Measurements from ENCODE around the gene B3GAT3.
A peak's percentile ranks its signal among the peaks of the same experiment; 100 is the strongest.
"Not testable (repeated sequence)": the region's sequence is repeated elsewhere in the genome, so short reads cannot be mapped to it uniquely, and the experiment has no call there.

B3GAT3 gene

GRCh38 chr11:62577046-62577714, 44.6 kb downstream of the B3GAT3 start:
- no peak for DNase-seq

GRCh38 chr11:62575837-62576236, 45.9 kb downstream of the B3GAT3 start:
- DNase-seq = no peak

GRCh38 chr11:62575156-62575555, 46.6 kb downstream of the B3GAT3 start:
- DNase-seq = no peak

GRCh38 chr11:62574363-62575071, 47.3 kb downstream of the B3GAT3 start:
- peak; percentile 28 for DNase-seq

GRCh38 chr11:62573592-62574362, 48.0 kb downstream of the B3GAT3 start, which contains the start of gene EEF1G:
Gene EEF1G (minus strand): TSS chr11:62573891. CDS start chr11:62573842, 49 bp downstream.
- peak; percentile 100 for DNase-seq

GRCh38 chr11:62573006-62573591, 48.7 kb downstream of the B3GAT3 start:
- DNase-seq = no peak

- no peak for DNase-seq
Measured at GRCh38 chr11:62572431-62572830, 49.4 kb downstream of the B3GAT3 start.

GRCh38 chr11:62571493-62571892, 50.3 kb downstream of the B3GAT3 start:
- not testable (repeated sequence) for DNase-seq

- DNase-seq = not testable (repeated sequence)
Measured at GRCh38 chr11:62570903-62571302, 50.9 kb downstream of the B3GAT3 start.

- no peak for DNase-seq
Measured at GRCh38 chr11:62569611-62570010, 52.2 kb downstream of the B3GAT3 start.

- no peak for DNase-seq
Measured at GRCh38 chr11:62567018-62567633, 54.7 kb downstream of the B3GAT3 start.

GRCh38 chr11:62566247-62566646, 55.5 kb downstream of the B3GAT3 start:
- no peak for DNase-seq

Measured in fibroblast of skin of back (primary cell).